Measurements from ENCODE around the gene AOX1. TPM values are rescaled to one million over a fixed set of nuclear protein-coding genes. Genes with fewer than 3 reads are reported as not detected.

AOX1 gene
- total and polyA plus RNA-seq, 3 experiments from 2014 or later: 0.54 TPM; not detected in 2

GRCh38 chr2:200695601-200696000, 109.8 kb downstream of the AOX1 start:
- no peak overlapping the region for H3K27ac ChIP-seq (ENCODE audit: low read depth, low read length)
- H3K4me1 ChIP-seq (ENCODE audit: insufficient read depth, low read length): no peaks in the 10 kb centered on the region
- no peak overlapping the region for H3K4me3 ChIP-seq (ENCODE audit: low read length)
- Mint-ChIP-seq H3K27me3 (peaks cover 2 to 10% of the 10 kb centered on the region in 2 donors), H3K27ac (no peak overlapping the region), H3K36me3 (peaks cover 0 to 3% (median 0%) of the 10 kb centered on the region in 3 donors), H3K9me3 (no peaks in the 10 kb centered on the region), H3K4me1 (no peaks in the 10 kb centered on the region), H3K4me3 (no peak overlapping the region)
- H3K9me3 ChIP-seq (ENCODE audit: low read length): no peaks in the 10 kb centered on the region
- no peaks in the 10 kb centered on the region for H3K27me3 ChIP-seq (ENCODE audit: insufficient read depth, low read length, poor library complexity, severe bottlenecking)
- DNase-seq: no peak
- no peaks in the 10 kb centered on the region for H3K36me3 ChIP-seq (ENCODE audit: insufficient read depth, low read length)
- CTCF ChIA-PET: interaction anchor here (0.6 kb wide), 1 partner anchor 145 kb away, joined by 3 read pairs; no protein-coding TSS in a partner anchor
- POLR2A ChIA-PET: no interaction called here

DNA sequence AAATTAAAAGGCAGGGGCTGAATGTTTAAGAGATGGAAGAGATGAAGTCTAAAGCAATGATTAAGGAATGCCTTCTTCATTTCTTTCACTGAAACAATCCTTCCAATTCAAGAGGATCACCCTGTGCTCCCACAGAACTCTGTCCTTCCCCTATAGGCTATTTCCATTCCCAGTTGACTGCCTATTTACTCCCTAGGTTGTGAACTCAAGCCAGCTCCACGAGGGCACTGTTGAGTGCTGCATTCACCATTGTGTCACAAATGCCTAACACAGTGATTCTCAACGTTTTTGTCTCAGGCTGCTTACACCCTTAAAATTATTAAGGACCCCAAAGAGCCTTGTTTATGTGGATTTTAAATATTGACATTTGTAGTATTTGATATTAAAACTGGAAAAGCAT, 112.4 kb downstream of the AOX1 start:
- Histone ChIP-seq H3K36me3 (ENCODE audit: insufficient read depth, low read length) (no peaks in the 10 kb centered on the region), H3K9me3 (ENCODE audit: low read length) (no peaks in the 10 kb centered on the region), H3K4me3 (ENCODE audit: low read length) (no peak overlapping the region), H3K27me3 (ENCODE audit: insufficient read depth, low read length, poor library complexity, severe bottlenecking) (no peaks in the 10 kb centered on the region), H3K4me1 (ENCODE audit: insufficient read depth, low read length) (no peaks in the 10 kb centered on the region), H3K27ac (ENCODE audit: low read depth, low read length) (no peak overlapping the region)
- ChIA-PET POLR2A (no interaction called here), CTCF (no interaction called here)
- Mint-ChIP-seq H3K9me3 (no peaks in the 10 kb centered on the region), H3K4me3 (no peak overlapping the region), H3K4me1 (peaks cover 6 to 9% (median 8%) of the 10 kb centered on the region in 3 donors), H3K36me3 (peaks cover 0 to 3% (median 0%) of the 10 kb centered on the region in 3 donors), H3K27ac (no peak overlapping the region), H3K27me3 (peaks cover 10 to 14% of the 10 kb centered on the region in 2 donors)
- DNase-seq: no peak

DNA sequence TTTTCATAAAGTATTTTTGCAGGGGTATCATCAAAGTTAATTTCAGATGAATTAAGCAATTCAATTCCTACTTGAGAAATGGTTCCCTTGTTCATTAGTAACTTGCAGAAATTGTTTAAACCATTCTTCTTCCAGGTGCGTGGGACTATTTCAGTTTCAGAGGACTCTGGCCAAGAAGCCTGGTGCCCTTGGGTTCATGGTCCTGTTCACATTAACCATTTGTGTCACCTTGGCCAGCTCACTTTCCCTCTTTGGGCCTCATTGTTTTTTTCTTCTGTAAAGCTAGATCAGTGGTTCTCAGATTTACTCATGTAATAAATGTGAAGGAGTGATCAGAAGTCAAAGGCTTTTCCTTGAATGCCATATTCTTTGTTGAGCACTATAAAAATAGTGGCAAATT, 113.5 kb downstream of the AOX1 start:
- Mint-ChIP-seq H3K9me3 (no peaks in the 10 kb centered on the region), H3K27ac (no peak overlapping the region), H3K27me3 (peaks cover 10 to 14% of the 10 kb centered on the region in 2 donors), H3K4me1 (peaks cover 6 to 9% (median 8%) of the 10 kb centered on the region in 3 donors), H3K4me3 (no peak overlapping the region), H3K36me3 (peaks cover 0 to 2% (median 0%) of the 10 kb centered on the region in 3 donors)
- H3K9me3 ChIP-seq (ENCODE audit: low read length): no peaks in the 10 kb centered on the region
- no peak for DNase-seq
- H3K4me3 ChIP-seq (ENCODE audit: low read length): no peak overlapping the region
- H3K27ac ChIP-seq (ENCODE audit: low read depth, low read length): no peak overlapping the region
- ChIA-PET POLR2A (no interaction called here), CTCF (interaction anchor here (0.9 kb wide), 1 partner anchor 18 kb away, joined by 4 read pairs; no protein-coding TSS in a partner anchor)
- no peaks in the 10 kb centered on the region for H3K4me1 ChIP-seq (ENCODE audit: insufficient read depth, low read length)
- H3K27me3 ChIP-seq (ENCODE audit: insufficient read depth, low read length, poor library complexity, severe bottlenecking): no peaks in the 10 kb centered on the region
- H3K36me3 ChIP-seq (ENCODE audit: insufficient read depth, low read length): no peaks in the 10 kb centered on the region

GRCh38 chr2:200700856-200701255, 115.0 kb downstream of the AOX1 start:
- no peak overlapping the region for H3K27ac Mint-ChIP-seq
- H3K9me3 Mint-ChIP-seq: no peaks in the 10 kb centered on the region
- Histone ChIP-seq H3K9me3 (ENCODE audit: low read length) (no peaks in the 10 kb centered on the region), H3K27me3 (ENCODE audit: insufficient read depth, low read length, poor library complexity, severe bottlenecking) (no peaks in the 10 kb centered on the region), H3K4me1 (ENCODE audit: insufficient read depth, low read length) (no peaks in the 10 kb centered on the region), H3K27ac (ENCODE audit: low read depth, low read length) (no peak overlapping the region), H3K4me3 (ENCODE audit: low read length) (no peak overlapping the region), H3K36me3 (ENCODE audit: insufficient read depth, low read length) (no peaks in the 10 kb centered on the region)
- ChIA-PET CTCF (no interaction called here), POLR2A (no interaction called here)
- no peak for DNase-seq
- H3K36me3 Mint-ChIP-seq: no peaks in the 10 kb centered on the region
- H3K4me3 Mint-ChIP-seq: no peak overlapping the region
- H3K4me1 Mint-ChIP-seq: peaks cover 6 to 9% (median 8%) of the 10 kb centered on the region in 3 donors
- peaks cover 4 to 14% of the 10 kb centered on the region in 2 donors for H3K27me3 Mint-ChIP-seq

- Histone ChIP-seq H3K4me1 (ENCODE audit: insufficient read depth, low read length) (no peaks in the 10 kb centered on the region), H3K4me3 (ENCODE audit: low read length) (no peak overlapping the region), H3K27ac (ENCODE audit: low read depth, low read length) (no peak overlapping the region), H3K27me3 (ENCODE audit: insufficient read depth, low read length, poor library complexity, severe bottlenecking) (no peaks in the 10 kb centered on the region), H3K36me3 (ENCODE audit: insufficient read depth, low read length) (no peaks in the 10 kb centered on the region), H3K9me3 (ENCODE audit: low read length) (no peaks in the 10 kb centered on the region)
- Mint-ChIP-seq H3K36me3 (no peaks in the 10 kb centered on the region), H3K4me3 (no peak overlapping the region), H3K9me3 (no peaks in the 10 kb centered on the region), H3K4me1 (peaks cover 6 to 9% (median 8%) of the 10 kb centered on the region in 3 donors), H3K27me3 (peaks cover 4 to 14% of the 10 kb centered on the region in 2 donors), H3K27ac (no peak overlapping the region)
- POLR2A ChIA-PET: no interaction called here
- CTCF ChIA-PET: no interaction called here
- DNase-seq: no peak
Measured at GRCh38 chr2:200702044-200702443, 116.2 kb downstream of the AOX1 start.

DNA sequence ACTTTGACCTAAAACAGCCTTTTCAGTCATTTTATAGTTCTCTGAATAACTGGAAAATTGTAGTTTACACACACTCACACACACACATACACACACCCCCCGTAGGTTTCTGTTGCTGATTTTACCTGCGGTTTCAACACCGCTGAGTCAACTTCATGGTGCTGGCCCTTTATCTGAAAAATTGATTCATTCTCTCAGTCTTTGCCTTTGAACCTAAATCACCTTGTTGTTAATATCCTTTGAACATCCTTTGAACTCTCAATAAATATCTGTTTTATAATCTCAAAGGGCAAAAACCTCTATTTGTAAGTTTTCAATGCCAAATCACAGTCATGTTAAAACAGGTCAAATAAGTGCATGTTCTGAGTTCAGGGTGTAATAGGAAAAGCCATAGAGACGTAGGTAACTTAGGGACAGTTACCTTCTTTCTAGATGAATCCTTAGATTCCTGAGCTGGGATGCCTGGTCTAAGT, 116.9 kb downstream of the AOX1 start:
- Mint-ChIP-seq H3K9me3 (no peaks in the 10 kb centered on the region), H3K4me1 (peaks cover 6 to 9% (median 8%) of the 10 kb centered on the region in 3 donors), H3K27me3 (peaks cover 8 to 14% of the 10 kb centered on the region in 2 donors), H3K4me3 (peak overlapping the region in 1 of 7 donors; percentile 2), H3K27ac (peak overlapping the region in 1 of 8 donors; percentile 4), H3K36me3 (no peaks in the 10 kb centered on the region)
- Histone ChIP-seq H3K4me3 (ENCODE audit: low read length) (no peak overlapping the region), H3K27me3 (ENCODE audit: insufficient read depth, low read length, poor library complexity, severe bottlenecking) (no peaks in the 10 kb centered on the region), H3K27ac (ENCODE audit: low read depth, low read length) (no peak overlapping the region), H3K4me1 (ENCODE audit: insufficient read depth, low read length) (no peaks in the 10 kb centered on the region), H3K9me3 (ENCODE audit: low read length) (no peaks in the 10 kb centered on the region), H3K36me3 (ENCODE audit: insufficient read depth, low read length) (no peaks in the 10 kb centered on the region)
- ChIA-PET POLR2A (no interaction called here), CTCF (no interaction called here)
- peak in 4 of 5 donors; percentile 6 to 49 (median 18) for DNase-seq

DNA sequence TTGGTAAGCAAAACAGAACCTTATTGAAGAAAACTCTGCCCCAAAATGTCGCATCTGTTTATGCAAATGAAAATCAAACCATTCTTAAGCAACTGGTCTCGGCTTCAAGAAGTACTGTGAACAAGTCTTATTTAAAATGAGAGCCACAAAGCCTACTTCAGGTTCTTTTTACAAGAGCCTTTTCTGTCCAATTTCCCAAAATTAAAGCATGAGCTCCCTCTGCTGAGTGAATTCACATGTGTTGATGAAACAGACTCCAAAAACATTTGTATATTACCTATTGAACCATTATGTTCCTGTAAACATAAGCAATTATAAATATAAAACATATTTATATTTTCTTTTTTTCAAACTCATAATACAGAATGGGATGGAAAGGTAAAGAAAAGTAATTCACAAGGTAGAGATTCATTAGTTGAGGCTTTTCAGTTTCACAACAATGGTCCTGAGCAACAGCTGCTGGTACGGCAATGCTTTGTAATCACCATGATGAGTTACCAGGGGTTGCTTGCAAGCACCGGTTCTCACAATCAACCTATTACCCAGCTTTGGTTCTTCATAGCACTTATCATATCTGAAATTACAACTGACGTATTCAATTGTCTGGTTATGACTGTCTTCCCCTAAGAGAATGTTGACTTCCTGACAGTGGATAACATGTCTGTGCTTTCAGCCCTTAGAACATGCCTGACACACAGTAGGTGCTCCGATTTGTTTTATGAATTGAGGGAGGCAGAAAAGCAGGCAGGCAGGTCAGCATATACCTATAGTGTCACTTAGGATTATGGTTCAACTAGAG, 117.5 kb downstream of the AOX1 start:
- no peak for DNase-seq
- ChIA-PET POLR2A (no interaction called here), CTCF (no interaction called here)
- Mint-ChIP-seq H3K4me3 (no peak overlapping the region), H3K4me1 (peaks cover 6 to 9% (median 8%) of the 10 kb centered on the region in 3 donors), H3K9me3 (no peaks in the 10 kb centered on the region), H3K27ac (peak overlapping the region in 2 of 8 donors; percentile 8 to 45), H3K36me3 (no peaks in the 10 kb centered on the region), H3K27me3 (peaks cover 9 to 19% of the 10 kb centered on the region in 2 donors)
- Histone ChIP-seq H3K27ac (ENCODE audit: low read depth, low read length) (no peak overlapping the region), H3K36me3 (ENCODE audit: insufficient read depth, low read length) (no peaks in the 10 kb centered on the region), H3K27me3 (ENCODE audit: insufficient read depth, low read length, poor library complexity, severe bottlenecking) (no peaks in the 10 kb centered on the region), H3K4me3 (ENCODE audit: low read length) (no peak overlapping the region), H3K9me3 (ENCODE audit: low read length) (no peaks in the 10 kb centered on the region), H3K4me1 (ENCODE audit: insufficient read depth, low read length) (no peaks in the 10 kb centered on the region)

GRCh38 chr2:200703926-200704637, 118.3 kb downstream of the AOX1 start:
- no peak for DNase-seq
- Mint-ChIP-seq H3K4me3 (no peak overlapping the region), H3K27ac (peak overlapping the region in 4 of 8 donors; percentile 8 to 45 (median 12)), H3K4me1 (peaks cover 6 to 9% (median 8%) of the 10 kb centered on the region in 3 donors), H3K27me3 (peaks cover 9 to 24% of the 10 kb centered on the region in 2 donors), H3K9me3 (no peaks in the 10 kb centered on the region), H3K36me3 (no peaks in the 10 kb centered on the region)
- Histone ChIP-seq H3K9me3 (ENCODE audit: low read length) (no peaks in the 10 kb centered on the region), H3K27ac (ENCODE audit: low read depth, low read length) (no peak overlapping the region), H3K4me1 (ENCODE audit: insufficient read depth, low read length) (no peaks in the 10 kb centered on the region), H3K27me3 (ENCODE audit: insufficient read depth, low read length, poor library complexity, severe bottlenecking) (no peaks in the 10 kb centered on the region), H3K36me3 (ENCODE audit: insufficient read depth, low read length) (no peaks in the 10 kb centered on the region), H3K4me3 (ENCODE audit: low read length) (no peak overlapping the region)
- ChIA-PET POLR2A (no interaction called here), CTCF (interaction anchor here (1.0 kb wide), 1 partner anchor 9 kb away, joined by 3 read pairs; no protein-coding TSS in a partner anchor)

Measured in CD8-positive, alpha-beta memory T cell (primary cell).